Psoas muscle (tissue), 8 donors: ENCODE results near the gene NT5C1B. TPM values are rescaled to one million over a fixed set of nuclear protein-coding genes. Genes with fewer than 3 reads are reported as not detected.
A peak's percentile ranks its signal among the peaks of the same experiment; 100 is the strongest.
"Not testable (repeated sequence)": the region's sequence is repeated elsewhere in the genome, so short reads cannot be mapped to it uniquely, and the experiment has no call there.

Experiments used
- ATAC-seq, 4 donors: fragments of 200-7000 bp; cut with Tn5 transposase; one replicate each; pipeline ENCODE4 v1.9.1; 2020; ENCODE audit warnings: moderate library complexity in 3 of 4, mild to moderate bottlenecking in 2 of 4
- DNase-seq, 2 donors: peaks; one replicate each; pipeline ENCODE4 v3.0.0-alpha.2; 2020
- H3K27ac ChIP-seq: fragments of 200-600 bp; one replicate; pipeline ENCODE4 v1.8.0; 2022
- H3K27me3 ChIP-seq, 3 donors: fragments of 200-600 bp in 1 of 3; one replicate each; pipeline versions ENCODE4 v1.6.1 to v1.8.0; 2013 to 2022; ENCODE audit warnings: low read length in 2 of 3, mild to moderate bottlenecking in 2 of 3, moderate library complexity in 1 of 3; ENCODE audit not compliant: insufficient read depth in 3 of 3
- H3K36me3 ChIP-seq, 2 donors: fragments of 200-600 bp in 1 of 2; one replicate each; pipeline versions ENCODE4 v1.6.1 to v1.8.0; 2013 to 2022; ENCODE audit warnings: low read depth in 1 of 2, mild to moderate bottlenecking in 1 of 2, moderate library complexity in 1 of 2; ENCODE audit not compliant: insufficient read depth in 1 of 2
- H3K4me1 ChIP-seq: fragments of 200-600 bp; one replicate; pipeline ENCODE4 v1.8.0; 2022
- H3K4me3 ChIP-seq: fragments of 200-600 bp; one replicate; pipeline ENCODE4 v1.8.0; 2022; ENCODE audit warnings: mild to moderate bottlenecking
- H3K9me3 ChIP-seq: fragments of 200-600 bp; one replicate; pipeline ENCODE4 v1.8.0; 2022
- WGBS, 3 donors: extraction: QIAGEN DNeasy Blood & Tissue Kit; methylation state at CpG; one replicate each; pipeline versions ENCODE4 v1.1.6 to v1.1.7; 2013; 5-methylcytosine and 5-hydroxymethylcytosine counted together
- intact Hi-C, 2 donors: fragments of 100-400 bp; cut with DNase I; formaldehyde crosslinking; loops; one replicate each; pipeline versions ENCODE4 v1.11.0 to v1.14.2; 2022
- long read RNA-seq, 2 donors: library from polyadenylated mRNA; unstranded; transcript quantifications; one replicate each; pipeline ENCODE4 v2.0.0, GENCODE V29; 2021
- polyA plus RNA-seq, 3 donors: library from polyadenylated mRNA; stranded (reverse); fragments of 200-250 nt; gene quantifications; one replicate each; pipeline ENCODE4 v1.2.3, GENCODE V29; 2013
- total RNA-seq, 4 donors: library from RNA; stranded (reverse); fragmentation: NEBNext Ultra II Directional in 2 of 4; extraction: Animal tissue kit (Norgen Biotek cat#: 25700) in 2 of 4; gene quantifications; one replicate each; pipeline versions ENCODE4 v1.2.1 to v1.2.4, GENCODE V29; 2021 to 2023
- TF ChIP-seq, protein P1 (sequence below): fragments of 200-600 bp; IDR thresholded peaks from one replicate; pipeline ENCODE4 v1.8.0; 2022; ENCODE audit warnings: antibody characterized with exemption
- donor health status: healthy with polysubstance abuse.
- donor health status: DM: no; HTN: no; CAD: no; lungs with moderate emphysema.
- donor health status: Bipolar disorder and iron deficiency.
- donor health status: healthy.
- donor health status: DM: yes; HTN: yes; CAD: no.
- donor health status: DM: no; HTN: no; CAD: no.
- donor health status: DM: no; HTN: no; CAD: no.
- donor health status: DM: yes; HTN: yes; CAD: no.

Gene NT5C1B
- total RNA-seq, result not detected
- not detected for polyA plus RNA-seq
- long read RNA-seq, donor 1, result 0 reads
- long read RNA-seq, donor 2, result 0 reads

DNA sequence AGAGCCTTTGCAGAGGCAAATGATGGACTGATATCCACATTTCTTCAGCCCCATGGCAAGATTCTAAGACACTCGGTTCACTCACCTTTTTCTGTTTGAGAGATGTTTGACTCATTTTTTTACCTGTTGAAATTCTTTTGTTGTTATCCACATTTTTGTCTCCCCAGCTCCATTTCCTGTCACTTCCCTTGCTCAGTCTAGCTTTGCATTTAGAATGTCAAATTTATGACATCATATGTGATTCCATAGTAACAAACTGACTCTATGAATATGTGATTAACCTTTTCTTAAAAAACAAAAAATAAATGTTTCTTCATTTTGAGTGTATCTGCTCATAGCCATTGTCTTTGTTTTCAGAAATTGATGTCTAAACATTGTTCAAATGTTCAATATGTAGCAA lies at the start of gene NT5C1B:
TSS of gene NT5C1B (minus strand) at position 216 of the 400 bp plus-strand sequence. CDS start at position 115, 101 bp downstream.
- H3K4me1 ChIP-seq, result no peaks in the 10 kb centered on the region
- H3K27me3 ChIP-seq, result no peaks in the 10 kb centered on the region
- TF ChIP-seq, protein P1, sequence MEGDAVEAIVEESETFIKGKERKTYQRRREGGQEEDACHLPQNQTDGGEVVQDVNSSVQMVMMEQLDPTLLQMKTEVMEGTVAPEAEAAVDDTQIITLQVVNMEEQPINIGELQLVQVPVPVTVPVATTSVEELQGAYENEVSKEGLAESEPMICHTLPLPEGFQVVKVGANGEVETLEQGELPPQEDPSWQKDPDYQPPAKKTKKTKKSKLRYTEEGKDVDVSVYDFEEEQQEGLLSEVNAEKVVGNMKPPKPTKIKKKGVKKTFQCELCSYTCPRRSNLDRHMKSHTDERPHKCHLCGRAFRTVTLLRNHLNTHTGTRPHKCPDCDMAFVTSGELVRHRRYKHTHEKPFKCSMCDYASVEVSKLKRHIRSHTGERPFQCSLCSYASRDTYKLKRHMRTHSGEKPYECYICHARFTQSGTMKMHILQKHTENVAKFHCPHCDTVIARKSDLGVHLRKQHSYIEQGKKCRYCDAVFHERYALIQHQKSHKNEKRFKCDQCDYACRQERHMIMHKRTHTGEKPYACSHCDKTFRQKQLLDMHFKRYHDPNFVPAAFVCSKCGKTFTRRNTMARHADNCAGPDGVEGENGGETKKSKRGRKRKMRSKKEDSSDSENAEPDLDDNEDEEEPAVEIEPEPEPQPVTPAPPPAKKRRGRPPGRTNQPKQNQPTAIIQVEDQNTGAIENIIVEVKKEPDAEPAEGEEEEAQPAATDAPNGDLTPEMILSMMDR, result no peak
- WGBS, 3 donors, result 82 to 92% (median 85%) methylated on average over 1 of the region's 1 CpG
- no peak for DNase-seq
- no peak for ATAC-seq
- no peak within 1 kb of the TSS for H3K27ac ChIP-seq
- H3K9me3 ChIP-seq, result no peaks in the 10 kb centered on the region
- intact Hi-C loops, result no loop called here
- no peak within 1 kb of the TSS for H3K4me3 ChIP-seq
- no peaks in the 10 kb centered on the region for H3K36me3 ChIP-seq

DNA sequence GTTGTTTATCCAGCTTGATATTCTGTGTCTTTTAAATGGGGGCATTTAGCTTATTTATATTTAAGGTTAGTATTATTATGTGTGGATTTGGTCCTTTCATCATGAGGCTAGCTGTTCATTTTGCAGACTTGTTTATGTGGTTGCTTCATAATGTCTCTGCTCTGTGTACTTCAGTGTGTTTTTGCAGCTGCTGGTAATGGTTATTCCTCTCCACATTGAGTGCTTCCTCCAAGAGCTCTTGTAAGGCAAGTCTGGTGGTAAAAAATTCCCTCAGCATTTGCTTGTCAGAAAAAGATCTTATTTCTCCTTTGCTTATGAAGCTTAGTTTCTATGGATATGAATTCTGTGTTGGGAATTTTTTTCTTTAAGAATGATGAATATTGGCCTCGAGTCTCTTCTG lies 47.8 kb upstream of the NT5C1B start:
- TF ChIP-seq, protein P1, result no peak
- no peaks in the 10 kb centered on the region for H3K4me1 ChIP-seq
- ATAC-seq (no peak), DNase-seq (no peak)
- no peak overlapping the region for H3K27ac ChIP-seq
- H3K9me3 ChIP-seq, result peaks cover 20% of the 10 kb centered on the region
- H3K36me3 ChIP-seq, result no peaks in the 10 kb centered on the region
- 50 to 56% (median 52%) methylated on average over 1 of the region's 1 CpG for WGBS, 3 donors
- intact Hi-C loops, result no loop called here
- H3K27me3 ChIP-seq, result no peaks in the 10 kb centered on the region
- H3K4me3 ChIP-seq, result no peak overlapping the region

DNA sequence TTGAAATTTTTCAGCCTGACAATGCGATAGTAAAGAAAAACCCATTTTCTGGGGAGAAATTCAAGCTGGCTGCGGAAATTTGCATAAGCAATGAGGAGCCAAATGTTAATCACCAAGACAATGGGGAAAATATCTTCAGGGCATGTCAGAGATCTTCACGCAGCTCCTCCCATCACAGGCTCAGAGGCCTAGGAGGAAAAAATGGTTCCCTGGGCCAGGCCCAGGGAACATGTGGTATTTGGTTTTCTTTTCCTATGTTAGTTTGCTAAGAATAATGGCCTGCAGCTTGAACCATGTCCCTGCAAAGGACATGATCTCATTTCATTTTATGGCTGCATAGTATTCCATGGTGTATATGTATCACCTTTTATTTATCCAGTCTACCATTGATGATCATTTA lies 43.3 kb upstream of the NT5C1B start:
- H3K4me3 ChIP-seq, ATAC-seq, H3K36me3 ChIP-seq, intact Hi-C loops, H3K4me1 ChIP-seq, H3K27me3 ChIP-seq, DNase-seq, H3K27ac ChIP-seq: not testable (repeated sequence)
- WGBS, 3 donors, result 87 to 96% (median 96%) methylated on average over 3 of the region's 3 CpGs
- peaks cover 20% of the 10 kb centered on the region for H3K9me3 ChIP-seq

DNA sequence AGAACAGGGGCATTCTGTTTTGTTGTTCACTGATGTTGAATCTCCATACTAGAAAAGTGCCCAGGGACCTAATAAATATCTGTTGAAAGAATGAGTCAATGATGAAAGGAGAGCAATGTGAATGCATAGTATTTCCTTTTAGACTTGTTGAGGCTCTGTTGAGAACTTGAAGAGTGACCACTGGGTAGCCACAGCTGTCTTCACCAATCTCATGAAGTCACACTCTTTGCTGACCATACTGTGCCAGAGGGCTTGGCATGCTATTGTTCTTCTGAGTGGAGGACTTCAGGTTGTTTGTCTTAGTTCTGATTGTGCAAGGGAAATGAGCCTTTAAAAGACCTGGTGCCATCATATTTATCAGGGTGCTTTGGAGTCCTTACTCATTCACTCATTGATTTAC lies 41.6 kb upstream of the NT5C1B start:
- TF ChIP-seq, protein P1, result no peak
- Histone ChIP-seq H3K4me1 (no peaks in the 10 kb centered on the region), H3K4me3 (no peak overlapping the region), H3K36me3 (no peaks in the 10 kb centered on the region), H3K9me3 (peaks cover 16% of the 10 kb centered on the region), H3K27ac (no peak overlapping the region), H3K27me3 (no peaks in the 10 kb centered on the region)
- DNase-seq (no peak), ATAC-seq (no peak)
- intact Hi-C loops, result no loop called here

DNA sequence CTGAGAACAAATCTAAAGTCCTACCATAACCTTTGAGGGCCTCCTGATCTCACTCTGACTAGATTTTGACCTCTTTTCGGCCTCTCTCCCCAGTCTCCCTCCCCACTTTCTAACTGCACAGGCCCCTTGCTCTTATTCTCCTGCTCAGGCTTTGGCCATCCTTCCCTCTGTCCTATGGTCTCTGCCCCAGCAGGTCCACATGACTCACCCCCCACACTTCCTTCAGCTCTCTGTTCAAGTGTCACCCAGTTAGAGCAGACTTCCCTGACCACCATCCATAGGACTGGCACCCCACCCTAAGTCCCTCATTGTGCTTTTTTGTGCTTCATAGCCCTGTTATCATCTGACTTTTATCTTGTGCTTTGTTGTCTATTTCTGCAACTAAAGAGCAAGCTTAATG lies 41.2 kb upstream of the NT5C1B start:
- H3K27ac ChIP-seq, result no peak overlapping the region

More for the DNA sequence above, 41.2 kb upstream of the NT5C1B start:
- Histone ChIP-seq H3K4me3 (no peak overlapping the region), H3K36me3 (no peaks in the 10 kb centered on the region), H3K4me1 (no peaks in the 10 kb centered on the region), H3K9me3 (peaks cover 16% of the 10 kb centered on the region), H3K27me3 (no peaks in the 10 kb centered on the region)
- TF ChIP-seq, protein P1, result no peak
- WGBS, 3 donors, result 67 to 73% (median 68%) methylated on average over 1 of the region's 1 CpG
- DNase-seq (no peak), ATAC-seq (peak in 1 of 4 donors; percentile 46)
- intact Hi-C loops, result no loop called here
